Stimulated activated CD4-positive, alpha-beta T cell treated with anti-CD3 and anti-CD28 coated beads, Interleukin-4, amount 100 ng/mL, for 1 hour (primary cell): ENCODE measurements around the gene TRIM31.
A peak's percentile ranks its signal among the peaks of the same experiment; 100 is the strongest.

Experiments used
- DNase-seq: peaks from one replicate; pipeline ENCODE4 v3.0.0-alpha.2; 2020

The TRIM31 gene

DNA sequence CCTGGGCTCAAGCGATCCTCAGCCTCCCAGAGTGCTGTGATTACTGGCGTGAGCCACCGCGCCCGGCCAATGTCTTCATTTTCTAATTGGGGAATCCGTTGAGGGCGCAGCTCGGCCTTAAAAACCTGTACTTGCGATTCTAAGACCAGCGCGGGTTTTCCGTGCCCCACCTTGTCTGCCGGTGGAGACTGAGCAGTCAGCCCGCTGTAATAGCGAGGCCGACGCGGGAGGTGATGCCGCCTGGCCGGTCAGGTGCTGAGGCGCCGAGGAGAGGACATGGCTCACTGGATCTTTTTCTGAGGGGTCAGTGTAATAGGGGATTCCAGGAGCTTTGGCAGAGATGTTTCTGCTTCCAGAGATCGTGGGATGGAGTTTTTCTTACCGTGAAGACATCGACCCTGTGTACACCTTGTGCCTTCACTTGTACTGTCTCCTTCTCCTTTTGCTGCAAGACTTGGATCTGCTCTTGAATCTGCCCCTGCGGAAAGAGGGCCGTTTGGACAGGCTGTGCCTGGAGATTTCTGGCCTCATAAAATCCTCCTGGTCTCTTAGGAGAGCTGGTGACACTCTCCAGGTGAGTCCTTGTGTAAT, 1.5 kb downstream of the TRIM31 start:
- DNase-seq, result no peak

DNA sequence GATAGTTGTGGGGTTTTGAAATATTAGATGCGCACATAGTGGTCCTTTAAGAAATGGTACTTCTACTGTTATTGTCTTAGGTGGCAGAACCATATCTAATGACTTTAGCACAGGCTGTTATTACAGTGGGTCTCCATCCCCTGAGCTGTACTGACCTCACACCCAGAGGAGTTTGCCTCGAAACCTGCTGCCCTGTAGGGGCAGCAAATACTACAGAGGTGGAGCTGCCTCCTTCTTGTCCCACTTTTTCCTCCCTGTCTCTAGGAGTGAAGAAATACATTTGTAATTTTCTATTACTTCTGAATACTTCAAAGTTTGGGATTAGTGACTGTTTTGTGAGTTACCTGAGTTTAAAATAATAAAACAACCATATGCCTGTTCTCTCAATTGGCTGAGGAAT, 8.2 kb downstream of the TRIM31 start:
- DNase-seq, result no peak

DNA sequence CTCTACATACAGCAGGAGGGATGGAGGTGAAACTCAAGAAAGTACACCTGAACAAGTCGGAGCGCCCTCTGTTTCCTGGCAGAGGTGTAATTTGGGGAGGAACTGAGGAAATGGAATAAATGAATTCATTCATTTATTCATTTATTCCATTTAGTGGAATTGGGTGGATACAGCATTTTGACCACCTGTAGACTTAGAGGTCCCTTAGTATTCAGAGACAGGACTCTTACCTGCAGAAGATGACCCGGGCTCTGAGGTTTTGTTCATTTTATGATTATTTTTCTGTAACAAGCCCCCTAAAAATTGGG, 9.1 kb downstream of the TRIM31 start:
- no peak for DNase-seq

DNA sequence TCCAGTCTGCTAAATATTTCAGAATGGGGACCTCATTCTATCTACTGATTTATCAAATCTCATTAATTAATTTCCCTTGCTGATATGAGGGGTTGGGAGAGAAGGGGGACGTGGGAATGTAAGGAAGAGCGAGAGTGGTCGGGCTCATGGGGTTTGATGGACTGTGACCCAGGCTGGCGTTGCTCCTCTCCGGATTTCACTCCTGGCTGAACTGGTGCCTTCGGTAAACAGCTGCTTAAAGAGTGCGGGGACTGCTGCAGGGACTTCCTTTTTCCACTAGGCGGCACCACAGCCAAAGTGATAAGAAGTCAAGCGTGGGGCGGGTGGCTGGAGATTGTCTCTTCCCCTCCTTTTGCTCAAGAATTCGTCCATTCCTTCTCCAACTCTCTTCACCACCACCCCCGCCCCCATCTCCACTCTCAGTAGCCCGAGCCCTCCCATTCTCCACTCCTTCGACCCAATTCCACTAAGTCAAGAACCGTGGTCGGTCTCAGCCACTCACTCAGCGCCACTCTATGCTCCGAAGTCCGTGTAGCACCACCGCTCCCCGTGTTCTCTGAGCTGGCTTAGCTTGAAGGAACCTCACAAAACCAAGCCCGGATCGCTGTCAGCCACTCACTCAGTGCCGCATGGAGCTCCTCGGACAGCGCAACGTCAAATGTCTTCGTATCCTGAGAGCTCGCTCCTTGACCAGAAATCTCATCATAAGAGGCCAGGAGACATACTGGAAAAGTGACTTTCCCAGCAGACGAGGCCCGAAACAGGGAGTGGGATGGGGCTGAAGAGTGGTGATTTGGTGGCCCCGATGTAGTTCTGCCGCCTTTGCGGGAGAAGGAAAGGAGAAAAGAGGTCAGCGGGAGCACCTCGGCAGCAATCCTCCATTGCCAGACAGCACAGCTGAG, 9.7 kb downstream of the TRIM31 start:
- DNase-seq, result peak; percentile 77

DNA sequence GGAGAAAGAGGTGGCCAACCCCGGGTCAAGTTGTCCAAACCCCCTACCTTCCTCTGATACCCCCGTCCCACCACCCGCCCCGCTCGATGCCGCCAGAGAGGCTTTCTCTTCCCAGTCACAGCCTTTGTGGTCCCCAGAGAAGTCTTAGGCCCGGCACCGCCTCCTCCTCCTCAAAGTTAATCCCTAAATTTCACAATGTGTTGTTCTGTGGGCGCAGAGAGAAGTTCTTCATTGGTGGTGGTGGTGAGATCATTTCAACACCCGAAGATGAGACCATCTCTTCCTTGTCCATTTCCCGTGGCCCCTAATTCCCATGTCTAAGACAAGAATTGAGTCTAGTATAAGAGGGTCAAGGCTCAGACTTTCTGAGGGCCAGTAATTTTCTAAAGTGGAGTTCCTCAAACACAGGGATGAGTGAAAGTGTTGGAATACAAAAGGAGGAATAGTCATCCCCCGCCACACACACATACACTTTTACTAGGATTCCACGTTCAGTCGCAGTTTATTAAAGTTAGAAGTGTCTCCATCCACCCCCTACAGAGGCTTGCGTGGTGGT, 10.4 kb downstream of the TRIM31 start:
- DNase-seq, result no peak

DNA sequence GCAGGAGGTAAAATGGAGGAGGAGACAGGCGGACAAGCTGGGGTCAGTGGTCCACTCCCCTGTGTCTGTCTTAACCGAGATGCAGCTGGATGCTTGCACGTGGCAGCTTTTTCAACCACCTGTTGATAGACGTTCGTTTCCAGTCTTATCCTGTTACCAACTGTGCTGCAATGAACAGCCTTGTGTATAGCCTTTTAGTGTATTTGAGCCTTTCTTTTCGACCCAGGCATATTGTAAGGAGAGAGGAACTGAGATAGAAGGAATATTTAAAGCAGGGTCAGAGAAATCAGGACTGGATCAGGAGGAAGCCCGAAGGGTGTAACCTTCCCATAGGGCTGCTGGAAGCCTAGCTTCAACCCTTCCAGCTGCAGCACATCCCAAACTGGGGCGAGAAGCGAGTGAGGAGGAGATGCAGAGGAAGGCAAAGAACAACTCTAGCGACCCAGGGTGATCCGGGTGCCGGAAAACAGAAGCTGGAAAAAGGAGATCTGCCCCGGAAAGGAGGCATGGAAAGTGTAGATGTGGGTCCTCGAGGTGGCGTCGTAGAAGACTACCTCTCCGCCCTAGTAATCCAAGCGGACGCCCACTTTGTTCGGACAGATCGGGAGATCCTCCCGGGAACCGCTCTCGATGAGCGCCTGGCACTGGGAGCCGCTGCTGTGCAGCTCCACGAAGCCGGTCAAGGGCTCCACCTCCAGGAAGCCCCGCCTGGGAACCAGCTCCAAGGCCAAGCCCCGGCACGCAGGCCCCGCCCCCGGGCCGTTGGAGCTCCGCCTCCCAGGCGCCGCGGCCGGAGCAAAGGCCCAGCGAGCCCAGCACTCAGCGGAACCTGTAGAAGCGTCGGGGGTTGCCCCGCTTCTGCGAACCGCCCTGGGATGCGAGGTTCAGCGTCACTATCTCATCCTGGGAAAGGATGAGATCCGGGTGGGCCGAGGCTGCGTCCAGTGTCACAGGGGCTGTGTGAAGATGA, 11.2 kb downstream of the TRIM31 start:
- DNase-seq, result peak; percentile 67

DNA sequence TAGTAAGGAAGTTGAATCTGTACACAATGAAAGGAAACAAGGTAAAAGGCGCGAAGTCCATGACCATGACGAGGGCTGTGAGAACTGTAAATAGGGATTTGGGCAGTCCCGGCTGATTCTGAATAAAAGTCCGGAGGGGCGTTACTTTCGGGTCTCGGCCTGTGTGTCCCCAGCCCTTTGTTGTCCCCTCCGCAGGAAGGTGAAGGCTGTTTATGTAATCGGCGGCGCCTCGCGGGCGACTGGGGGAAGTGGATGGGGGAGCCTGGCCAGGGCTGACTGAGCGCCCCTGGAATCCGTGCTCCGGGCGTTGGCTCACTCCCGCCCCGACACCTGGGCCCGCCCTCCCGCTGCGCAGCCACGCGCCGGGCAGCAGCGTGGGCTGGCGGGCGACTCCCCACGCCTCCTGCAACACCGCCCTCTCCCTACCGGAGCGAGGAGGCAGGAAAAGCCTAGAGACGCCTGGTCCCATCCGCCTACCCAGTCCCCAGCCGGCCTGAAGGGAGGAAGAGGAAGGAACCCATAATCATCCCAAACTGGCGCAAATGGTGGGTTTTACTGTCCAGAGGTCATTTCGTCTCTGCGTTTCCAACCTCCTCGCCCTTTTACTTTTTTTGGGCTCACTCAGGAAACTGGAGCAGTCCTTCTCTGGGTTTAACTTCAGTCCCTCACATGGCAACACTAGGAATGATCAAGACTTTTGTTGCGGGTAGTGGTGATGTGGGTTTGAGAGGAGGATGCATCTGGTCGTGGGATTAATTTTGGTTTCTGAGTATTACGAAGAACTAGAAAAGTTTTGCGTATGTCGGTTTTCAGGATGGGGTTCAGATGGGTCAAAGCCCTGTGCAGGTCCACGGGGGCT, 12.1 kb downstream of the TRIM31 start:
- DNase-seq, result peak; percentile 14

DNA sequence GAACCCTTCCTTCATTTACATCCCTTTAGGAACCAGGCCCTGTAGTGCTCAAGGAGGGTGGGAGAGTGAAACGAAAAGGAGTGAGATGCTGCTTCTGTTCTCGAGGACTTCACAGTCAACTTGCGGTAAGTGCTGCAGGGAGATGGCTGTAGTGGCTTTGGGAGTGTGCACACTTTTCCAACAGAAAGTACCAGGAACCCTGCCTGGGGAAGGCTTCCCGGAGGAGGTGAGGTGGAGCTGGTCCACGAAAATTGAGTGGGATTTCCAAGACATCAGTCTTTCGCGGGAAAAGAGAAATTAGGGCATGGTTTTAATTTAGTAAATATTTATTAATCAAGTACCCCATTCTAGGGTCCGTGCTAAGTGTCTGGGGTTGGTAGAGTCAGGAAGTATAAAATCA, 12.7 kb downstream of the TRIM31 start:
- DNase-seq, result no peak

DNA sequence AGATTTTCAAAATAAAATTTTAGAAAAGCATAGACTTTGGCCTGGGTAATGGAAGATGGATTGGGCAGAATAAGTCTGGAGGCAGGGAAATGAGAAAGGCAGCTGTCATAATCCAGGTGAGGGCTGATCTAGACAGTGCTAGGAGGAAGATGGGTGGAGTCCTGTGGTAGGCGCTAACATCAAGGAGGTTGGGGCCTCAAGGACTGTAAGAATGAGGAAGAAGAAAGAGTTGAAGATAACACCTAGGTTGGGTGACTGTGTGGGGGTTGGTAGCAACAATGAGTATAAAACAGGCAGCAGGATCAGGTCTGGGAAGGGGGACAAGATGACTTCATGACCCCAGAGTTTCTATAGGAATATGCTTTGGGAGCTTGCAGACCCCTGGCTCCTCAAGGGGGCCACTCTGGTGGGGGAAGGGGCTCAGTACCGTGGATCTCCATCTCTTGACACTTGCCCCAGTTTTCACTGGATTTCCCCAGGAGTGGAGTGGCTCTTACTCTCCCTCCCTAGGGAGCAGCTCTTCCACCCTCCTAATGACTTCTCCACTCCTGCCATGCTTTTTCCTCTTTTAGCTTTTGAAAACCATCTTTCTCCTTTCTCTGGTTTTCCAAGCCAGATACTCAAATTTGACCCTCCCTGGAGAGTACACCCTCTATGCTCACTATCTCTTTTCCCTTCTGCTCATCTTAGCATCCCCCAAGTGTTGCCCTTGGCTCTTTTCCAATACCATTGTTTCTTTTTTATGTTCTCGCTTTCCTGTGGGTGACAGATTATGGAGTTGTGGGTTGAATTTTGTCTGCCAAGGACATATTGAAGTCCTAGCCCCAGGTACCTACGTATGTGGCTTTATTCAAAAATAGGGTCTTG, 14.8 kb downstream of the TRIM31 start:
- no peak for DNase-seq

DNA sequence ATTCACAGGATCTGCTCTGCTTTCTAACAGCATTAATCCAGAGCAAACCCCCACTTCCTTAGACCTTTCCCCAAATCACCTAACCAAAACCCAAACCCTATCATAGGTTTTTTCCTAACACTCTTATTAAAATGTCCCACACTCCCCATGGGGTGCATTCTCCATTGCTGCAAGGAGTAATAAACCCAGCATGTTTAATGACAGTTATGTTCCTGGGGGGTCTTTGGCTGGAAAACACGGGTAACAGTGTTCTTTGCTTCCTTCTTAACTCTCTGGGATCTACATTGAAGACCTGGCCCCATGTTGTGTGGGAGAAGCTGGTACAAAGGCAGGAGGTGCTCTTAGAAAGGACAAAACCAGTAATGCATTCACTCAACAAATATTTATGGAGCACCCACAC, 16.1 kb downstream of the TRIM31 start:
- DNase-seq, result no peak

DNA sequence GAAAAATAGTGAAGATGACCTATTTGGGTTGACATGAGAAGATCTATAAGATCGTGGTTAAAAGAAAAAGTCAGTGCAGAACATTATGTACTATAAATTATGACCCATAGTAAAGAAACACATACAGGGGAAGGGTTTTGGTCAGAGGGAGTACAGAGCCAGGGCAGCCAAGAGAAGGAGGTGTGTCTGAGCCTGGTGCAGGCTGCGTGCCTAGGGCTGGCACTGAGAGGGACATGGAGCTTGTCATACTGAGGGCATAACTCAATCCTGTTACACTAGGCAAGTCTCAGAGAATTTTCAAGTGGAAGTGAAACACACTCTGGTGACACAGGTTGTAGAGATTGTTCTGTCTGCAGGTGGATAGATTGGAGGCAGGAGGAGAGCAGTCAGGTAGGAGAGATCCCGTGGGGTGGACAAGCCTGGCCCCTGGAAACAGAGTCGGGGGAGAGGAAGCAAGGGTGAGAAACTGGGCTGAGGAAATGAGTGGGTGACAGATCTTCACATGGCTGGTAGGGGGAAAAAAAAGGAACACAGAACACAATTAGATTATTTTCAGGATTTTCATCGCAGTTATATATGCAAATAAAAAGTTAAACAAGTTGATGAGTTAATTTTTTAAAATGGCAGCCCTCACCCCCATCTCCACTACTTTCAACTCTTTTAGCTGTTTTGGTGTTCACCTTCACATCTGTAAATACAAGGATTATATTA, 18.8 kb downstream of the TRIM31 start:
- no peak for DNase-seq

DNA sequence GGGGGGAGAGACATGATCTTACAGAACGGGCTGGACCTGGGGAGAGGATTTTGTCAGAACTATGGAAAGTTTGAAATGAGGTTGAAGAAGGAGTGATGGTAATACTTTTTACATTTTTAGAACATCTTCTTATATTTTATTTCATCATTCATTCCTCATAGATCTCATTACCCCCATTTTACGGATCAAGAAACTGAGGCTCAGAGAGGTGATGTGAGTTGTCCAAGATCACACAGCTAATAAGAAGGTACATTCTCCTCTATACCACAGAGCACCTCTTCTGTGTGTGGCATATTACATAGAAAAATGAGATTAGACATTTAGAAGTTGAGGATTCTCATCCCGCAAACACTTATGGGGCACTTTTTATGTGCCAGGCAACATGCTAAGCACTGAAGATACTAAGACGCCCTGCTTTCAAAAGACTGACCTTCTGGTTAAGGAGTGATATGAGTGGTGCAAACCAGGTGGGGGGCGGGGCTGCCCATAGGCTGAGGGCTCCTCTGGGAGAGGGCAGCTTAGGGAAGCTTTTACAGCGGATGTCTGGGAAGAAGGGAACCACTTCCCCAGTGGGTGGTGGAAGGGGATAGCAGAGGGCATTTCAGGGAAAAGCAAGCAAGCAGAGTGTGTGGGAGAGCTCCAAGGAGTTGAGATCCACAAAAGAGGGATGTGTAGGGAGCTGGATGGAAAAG, 19.9 kb downstream of the TRIM31 start:
- DNase-seq, result no peak

DNA sequence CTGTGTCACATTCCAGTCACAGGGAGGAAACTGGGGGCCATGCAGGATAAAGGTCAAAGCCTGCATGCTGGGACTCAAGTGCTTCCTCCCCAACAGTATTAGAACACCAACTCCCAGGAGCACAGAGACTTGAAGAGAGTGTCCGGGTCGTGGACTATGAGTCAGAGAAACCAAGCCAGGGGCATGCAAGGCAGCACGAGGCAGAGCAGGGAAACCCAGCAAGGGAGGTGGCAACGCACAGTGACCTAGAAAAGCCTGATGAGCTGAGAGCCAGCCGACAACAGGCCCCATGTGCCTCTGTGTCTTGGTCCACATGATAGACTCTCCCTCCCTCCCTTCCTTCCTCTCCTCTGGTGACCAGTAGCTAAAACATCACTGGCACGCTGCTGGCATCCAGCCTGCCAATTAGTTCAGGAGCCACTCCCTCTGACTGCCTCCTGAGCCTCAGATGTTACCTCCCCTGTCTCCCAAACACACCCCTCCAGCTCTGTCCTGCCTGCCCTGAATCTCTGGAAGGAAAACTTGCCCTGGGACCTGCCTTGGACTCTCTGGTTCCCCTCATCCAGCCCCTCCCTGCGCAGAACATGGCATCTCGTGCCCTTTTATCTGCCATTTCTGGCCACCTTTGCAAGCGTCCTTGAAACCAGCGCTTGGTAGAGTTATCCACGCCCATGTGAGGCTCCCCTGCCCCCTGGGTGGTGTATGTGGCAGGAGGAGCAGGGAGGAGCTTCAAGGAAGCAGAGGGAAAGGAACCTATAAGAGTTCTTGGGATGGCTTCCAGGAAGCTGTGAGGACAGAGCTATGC, 21.1 kb downstream of the TRIM31 start:
- DNase-seq, result no peak

DNA sequence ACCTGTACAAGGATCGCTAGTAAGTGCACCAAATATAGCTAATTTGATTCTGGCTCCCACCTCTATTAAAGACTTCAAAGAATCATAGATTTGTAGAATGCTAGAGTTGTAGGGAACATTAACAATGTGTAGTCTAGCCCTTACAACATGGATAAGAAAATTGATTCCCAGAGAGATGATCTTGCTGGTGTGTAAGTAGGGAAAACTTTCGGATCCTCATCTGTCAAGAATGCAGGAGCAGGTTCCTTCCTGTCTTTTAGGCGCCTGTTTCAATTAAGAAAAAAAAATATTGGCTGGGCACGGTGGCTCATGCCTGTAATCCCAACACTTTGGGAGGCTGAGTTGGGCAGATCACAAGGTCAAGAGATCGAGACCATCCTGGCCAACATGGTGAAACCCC, 25.0 kb downstream of the TRIM31 start:
- no peak for DNase-seq

DNA sequence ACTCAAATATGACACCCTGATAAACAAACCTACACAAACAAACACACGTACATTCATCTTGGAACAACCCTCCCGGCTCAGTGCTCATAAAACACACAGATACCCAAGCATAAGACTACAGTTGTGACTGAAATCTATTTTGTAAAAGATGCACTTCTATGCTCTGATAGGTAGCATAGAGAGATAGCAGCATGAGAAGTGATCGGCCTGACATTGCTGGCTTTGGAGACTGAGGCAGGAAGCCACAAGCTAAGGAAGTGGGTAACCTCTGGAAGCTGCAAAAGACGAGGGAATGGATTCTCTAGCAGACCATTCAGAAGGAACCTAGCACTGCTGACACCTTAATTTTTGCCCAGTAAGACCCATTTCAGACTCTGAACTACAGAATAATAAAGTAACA, 35.7 kb downstream of the TRIM31 start:
- no peak for DNase-seq

DNA sequence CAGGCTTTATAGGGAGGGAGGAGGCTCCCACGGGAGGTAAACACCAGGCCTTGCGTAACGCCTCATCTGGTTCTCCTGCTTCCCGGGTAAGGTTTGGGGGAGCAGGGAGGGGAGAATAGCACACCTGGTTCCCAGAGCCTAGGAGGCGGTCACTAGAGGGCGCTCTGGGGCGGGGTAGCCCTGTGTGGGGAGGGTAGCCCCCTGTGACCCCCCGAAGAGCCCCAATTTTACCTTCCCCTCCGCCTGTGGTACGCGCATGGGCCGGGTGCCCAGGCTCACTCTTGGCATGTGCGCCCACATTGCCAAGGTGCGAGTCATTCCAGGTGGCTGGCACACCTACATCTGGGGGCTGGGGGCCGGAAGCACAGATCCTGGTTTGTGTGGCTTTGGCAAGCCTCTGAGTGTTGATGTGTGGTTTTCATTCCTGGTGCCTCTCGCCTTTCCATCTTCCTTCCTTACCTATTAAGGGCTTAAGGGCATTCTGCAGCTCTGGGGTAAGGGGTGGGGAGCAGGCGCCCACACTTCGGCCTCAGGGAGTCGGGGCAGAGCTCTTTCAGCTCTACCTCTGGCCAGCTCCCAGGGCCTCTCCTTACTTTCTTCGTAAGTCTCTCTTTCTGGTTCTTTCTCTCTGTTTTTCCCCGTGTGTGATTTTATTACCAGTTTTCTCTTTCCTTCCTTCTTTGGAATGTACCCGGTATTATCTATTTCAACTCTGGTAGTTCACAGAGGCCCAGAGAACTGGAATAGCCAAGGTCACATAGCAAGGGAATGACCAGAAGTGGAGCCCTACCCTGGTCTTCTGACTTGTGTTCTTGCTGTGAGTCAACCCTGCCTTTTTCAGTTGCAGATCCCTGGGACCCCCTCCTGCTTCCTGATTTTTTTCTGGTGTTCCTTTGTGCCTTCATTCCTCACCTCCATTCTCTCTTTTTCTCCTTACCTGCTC, 36.8 kb downstream of the TRIM31 start:
- peak; percentile 29 for DNase-seq

DNA sequence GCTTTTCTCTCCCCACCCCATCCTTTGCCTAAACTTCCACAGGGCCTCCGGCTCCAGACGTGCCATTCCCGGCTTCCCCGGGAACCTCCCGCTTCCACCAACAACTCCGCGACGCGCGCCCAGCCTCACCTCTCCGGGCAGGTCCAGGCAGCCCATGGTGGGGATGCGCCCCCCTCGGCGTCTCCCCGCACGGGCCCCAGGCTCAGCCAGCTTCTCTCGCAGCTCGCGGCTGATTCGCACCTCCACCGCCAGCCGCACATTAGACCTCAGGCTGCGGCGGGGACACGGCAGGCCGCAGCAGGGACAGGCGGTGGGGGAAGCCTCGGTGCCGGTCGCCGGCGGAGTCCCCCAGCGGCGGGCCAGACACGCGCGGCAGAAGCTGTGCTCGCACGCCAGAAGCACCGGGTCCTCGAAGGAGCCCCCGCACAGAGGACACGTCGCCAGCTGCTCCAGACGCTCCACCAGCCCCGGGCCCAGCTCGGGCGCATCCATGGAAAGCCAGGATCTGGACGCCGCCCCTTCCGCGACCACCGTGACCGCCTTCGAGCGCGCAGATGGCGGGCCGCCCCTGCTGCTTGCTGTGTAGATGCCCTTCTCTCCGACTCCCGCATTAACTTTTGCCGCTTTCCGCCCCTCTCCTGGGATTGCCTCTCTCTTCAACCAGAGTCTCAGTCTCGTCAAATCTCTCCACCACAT, 37.6 kb downstream of the TRIM31 start, which contains the start of gene RNF39:
Gene RNF39 (minus strand): TSS at position 676 of the 696 bp plus-strand sequence. CDS start 184 bp downstream, at position 492.
- DNase-seq, result no peak
